ENCODE results near the gene ANKRD2. TPM values are rescaled to one million over a fixed set of nuclear protein-coding genes. Genes with fewer than 3 reads are reported as not detected.

Gene ANKRD2
- total RNA-seq, 3 donors from 2014 or later (not counting 1 experiment from before 2014, with no cell fraction given) = not detected

DNA sequence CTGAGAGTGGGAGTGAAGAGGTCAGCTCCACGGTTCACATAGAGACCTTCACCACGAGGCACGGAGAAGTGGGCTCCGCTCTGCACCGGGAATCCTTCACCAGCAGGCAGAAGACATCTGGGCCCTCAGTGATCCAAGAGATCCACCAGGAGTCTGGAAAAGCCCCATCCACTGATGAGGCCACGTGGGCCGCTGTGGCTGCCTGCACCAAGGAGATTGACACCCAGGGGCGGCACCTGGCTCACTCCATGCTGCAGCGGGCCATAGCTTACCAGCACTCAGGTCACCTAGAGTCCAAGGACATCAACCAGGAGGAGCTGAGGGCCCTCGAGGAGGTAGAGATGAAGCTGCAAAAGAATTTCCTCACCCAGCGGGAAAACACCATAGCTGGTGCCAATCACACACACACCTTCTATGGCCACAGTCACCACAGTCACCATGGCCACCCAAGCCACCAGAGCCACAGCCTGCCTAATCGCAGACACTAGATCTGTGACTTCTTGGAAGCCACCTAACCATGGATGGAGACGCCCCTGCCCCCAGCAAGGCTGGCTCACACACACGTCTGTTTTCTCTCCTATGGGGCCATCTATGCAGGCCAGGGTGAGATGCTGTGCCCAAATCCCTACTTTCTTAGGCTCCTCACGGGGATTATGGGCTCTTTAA is 17.6 kb downstream of the ANKRD2 start:
- Mint-ChIP-seq H3K9me3 (no peaks in the 10 kb centered on the region), H3K36me3 (no peaks in the 10 kb centered on the region), H3K27ac (peak overlapping the region in 1 of 2 donors; percentile 78), H3K4me1 (peaks cover 23 to 28% of the 10 kb centered on the region in 2 donors), H3K4me3 (peak overlapping the region; percentile 60), H3K27me3 (ENCODE audit: low read depth in 2 of 2) (peaks cover 0 to 7% of the 10 kb centered on the region in 2 donors)
- Histone ChIP-seq H3K9me3 (ENCODE audit: control insufficient read depth, insufficient read depth, low read length) (no peaks in the 10 kb centered on the region), H3K36me3 (ENCODE audit: control insufficient read depth, insufficient read depth, low read length) (no peaks in the 10 kb centered on the region), H3K4me3 (ENCODE audit: low read length) (no peak overlapping the region), H3K27ac (ENCODE audit: low read length) (no peak overlapping the region), H3K4me1 (ENCODE audit: control insufficient read depth, insufficient read depth, low read length) (peaks cover 25% of the 10 kb centered on the region), H3K27me3 (ENCODE audit: control insufficient read depth, insufficient read depth, low read length) (no peaks in the 10 kb centered on the region)
- DNase-seq (peak; percentile 46 to 64), ATAC-seq (peak; percentile 77 to 96 (median 87))
- TF ChIP-seq, protein P1, sequence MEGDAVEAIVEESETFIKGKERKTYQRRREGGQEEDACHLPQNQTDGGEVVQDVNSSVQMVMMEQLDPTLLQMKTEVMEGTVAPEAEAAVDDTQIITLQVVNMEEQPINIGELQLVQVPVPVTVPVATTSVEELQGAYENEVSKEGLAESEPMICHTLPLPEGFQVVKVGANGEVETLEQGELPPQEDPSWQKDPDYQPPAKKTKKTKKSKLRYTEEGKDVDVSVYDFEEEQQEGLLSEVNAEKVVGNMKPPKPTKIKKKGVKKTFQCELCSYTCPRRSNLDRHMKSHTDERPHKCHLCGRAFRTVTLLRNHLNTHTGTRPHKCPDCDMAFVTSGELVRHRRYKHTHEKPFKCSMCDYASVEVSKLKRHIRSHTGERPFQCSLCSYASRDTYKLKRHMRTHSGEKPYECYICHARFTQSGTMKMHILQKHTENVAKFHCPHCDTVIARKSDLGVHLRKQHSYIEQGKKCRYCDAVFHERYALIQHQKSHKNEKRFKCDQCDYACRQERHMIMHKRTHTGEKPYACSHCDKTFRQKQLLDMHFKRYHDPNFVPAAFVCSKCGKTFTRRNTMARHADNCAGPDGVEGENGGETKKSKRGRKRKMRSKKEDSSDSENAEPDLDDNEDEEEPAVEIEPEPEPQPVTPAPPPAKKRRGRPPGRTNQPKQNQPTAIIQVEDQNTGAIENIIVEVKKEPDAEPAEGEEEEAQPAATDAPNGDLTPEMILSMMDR (IDR thresholded peaks at IDR 0.05) = no peak
- WGBS (ENCODE audit: insufficient coverage) = 65% methylated on average over 15 of the region's 15 CpGs
- intact Hi-C loops (cut with micrococcal nuclease) = no loop called here

GRCh38 chr10:97590748-97591495 is 18.3 kb downstream of the ANKRD2 start:
- DNase-seq (no peak), ATAC-seq (peak in 1 of 3 donors; percentile 16)
- H3K27me3 Mint-ChIP-seq (ENCODE audit: low read depth in 2 of 2) = peaks cover 0 to 7% of the 10 kb centered on the region in 2 donors
- H3K27me3 ChIP-seq (ENCODE audit: control insufficient read depth, insufficient read depth, low read length) = no peaks in the 10 kb centered on the region
- H3K4me1 ChIP-seq (ENCODE audit: control insufficient read depth, insufficient read depth, low read length) = peaks cover 25% of the 10 kb centered on the region
- peak overlapping the region in 1 of 2 donors; percentile 78 for H3K27ac Mint-ChIP-seq
- WGBS (ENCODE audit: insufficient coverage) = 72% methylated on average over 4 of the region's 5 CpGs
- no peak overlapping the region for H3K27ac ChIP-seq (ENCODE audit: low read length)
- intact Hi-C loops (cut with micrococcal nuclease) = no loop called here
- no peak overlapping the region for H3K4me3 ChIP-seq (ENCODE audit: low read length)
- no peaks in the 10 kb centered on the region for H3K36me3 Mint-ChIP-seq
- H3K9me3 ChIP-seq (ENCODE audit: control insufficient read depth, insufficient read depth, low read length) = no peaks in the 10 kb centered on the region
- no peaks in the 10 kb centered on the region for H3K9me3 Mint-ChIP-seq
- peaks cover 23 to 24% of the 10 kb centered on the region in 2 donors for H3K4me1 Mint-ChIP-seq
- H3K4me3 Mint-ChIP-seq = peak overlapping the region; percentile 60
- no peaks in the 10 kb centered on the region for H3K36me3 ChIP-seq (ENCODE audit: control insufficient read depth, insufficient read depth, low read length)
- TF ChIP-seq, protein P1 (IDR thresholded peaks at IDR 0.05) = no peak

GRCh38 chr10:97593421-97593820 is 20.8 kb downstream of the ANKRD2 start:
- DNase-seq (no peak), ATAC-seq (no peak)
- Histone ChIP-seq H3K27ac (ENCODE audit: low read length) (no peak overlapping the region), H3K4me3 (ENCODE audit: low read length) (no peak overlapping the region), H3K27me3 (ENCODE audit: control insufficient read depth, insufficient read depth, low read length) (no peaks in the 10 kb centered on the region), H3K4me1 (ENCODE audit: control insufficient read depth, insufficient read depth, low read length) (peaks cover 25% of the 10 kb centered on the region), H3K9me3 (ENCODE audit: control insufficient read depth, insufficient read depth, low read length) (no peaks in the 10 kb centered on the region), H3K36me3 (ENCODE audit: control insufficient read depth, insufficient read depth, low read length) (no peaks in the 10 kb centered on the region)
- no peaks in the 10 kb centered on the region for H3K9me3 Mint-ChIP-seq
- no peaks in the 10 kb centered on the region for H3K36me3 Mint-ChIP-seq
- intact Hi-C loops (cut with micrococcal nuclease) = no loop called here
- WGBS (ENCODE audit: insufficient coverage) = 96% methylated on average over 3 of the region's 4 CpGs
- TF ChIP-seq, protein P1 (IDR thresholded peaks at IDR 0.05) = no peak
- no peak overlapping the region for H3K4me3 Mint-ChIP-seq
- no peak overlapping the region for H3K27ac Mint-ChIP-seq
- peaks cover 0 to 9% of the 10 kb centered on the region in 2 donors for H3K27me3 Mint-ChIP-seq (ENCODE audit: low read depth in 2 of 2)
- H3K4me1 Mint-ChIP-seq = peaks cover 23 to 24% of the 10 kb centered on the region in 2 donors

Data from natural killer cell (primary cell).